Hindlimb muscle (tissue), 1 donor: ENCODE data around the gene ANO1. TPM values are rescaled to one million over a fixed set of nuclear protein-coding genes. Genes with fewer than 3 reads are reported as not detected.
"Not testable (repeated sequence)": the region's sequence is repeated elsewhere in the genome, so short reads cannot be mapped to it uniquely, and the experiment has no call there.

ENCODE experiments used
- DNase-seq: peaks from one replicate; pipeline ENCODE4 v3.0.0-alpha.2; 2013
- polyA plus RNA-seq: library from polyadenylated mRNA; unstranded; fragments of 120-200 nt; gene quantifications from one replicate; pipeline ENCODE4 v1.2.1, GENCODE V29; 2013; ENCODE audit not compliant: insufficient read length

The ANO1 gene
- polyA plus RNA-seq, 1 donor: 5.5 TPM

DNA sequence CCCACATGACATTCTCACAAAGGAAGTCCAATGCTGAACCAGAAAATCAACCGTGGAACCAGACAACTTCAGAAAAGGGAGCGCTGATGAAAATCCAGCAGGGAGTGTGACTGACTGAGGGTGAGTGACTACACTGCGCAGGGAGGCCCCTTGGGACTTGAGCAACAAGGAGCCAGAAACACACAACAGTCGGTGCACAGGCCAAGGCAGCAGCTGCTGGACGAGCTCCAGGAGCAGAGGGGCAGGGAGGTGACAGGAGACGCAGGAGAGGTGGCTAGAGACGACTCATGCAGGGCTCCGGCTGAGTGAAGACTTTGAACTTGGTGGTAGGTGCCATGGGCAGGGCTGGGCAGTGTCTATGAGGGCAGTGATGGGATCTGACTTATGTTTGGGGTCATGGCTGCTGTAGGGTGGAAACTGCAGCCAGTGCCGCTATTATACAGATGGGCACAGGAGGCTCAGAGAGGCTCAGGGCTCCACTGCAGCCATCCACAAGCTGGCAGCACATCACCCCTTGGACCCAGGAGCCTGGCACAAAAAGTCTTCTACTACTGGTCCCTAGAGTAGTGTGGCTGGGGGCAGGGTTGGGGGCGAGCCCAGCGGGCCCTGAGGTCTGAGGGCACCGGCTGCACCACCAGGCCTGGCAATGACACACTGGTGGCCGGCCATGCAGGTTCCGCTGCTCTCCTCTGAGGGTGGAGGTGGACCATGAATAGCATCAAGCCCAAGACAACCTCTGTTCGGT, 114.7 kb downstream of the ANO1 start:
- no peak for DNase-seq

GRCh38 chr11:70193411-70194292, 115.5 kb downstream of the ANO1 start:
- no peak for DNase-seq

GRCh38 chr11:70194792-70195791, 117.0 kb downstream of the ANO1 start:
- DNase-seq: no peak

DNA sequence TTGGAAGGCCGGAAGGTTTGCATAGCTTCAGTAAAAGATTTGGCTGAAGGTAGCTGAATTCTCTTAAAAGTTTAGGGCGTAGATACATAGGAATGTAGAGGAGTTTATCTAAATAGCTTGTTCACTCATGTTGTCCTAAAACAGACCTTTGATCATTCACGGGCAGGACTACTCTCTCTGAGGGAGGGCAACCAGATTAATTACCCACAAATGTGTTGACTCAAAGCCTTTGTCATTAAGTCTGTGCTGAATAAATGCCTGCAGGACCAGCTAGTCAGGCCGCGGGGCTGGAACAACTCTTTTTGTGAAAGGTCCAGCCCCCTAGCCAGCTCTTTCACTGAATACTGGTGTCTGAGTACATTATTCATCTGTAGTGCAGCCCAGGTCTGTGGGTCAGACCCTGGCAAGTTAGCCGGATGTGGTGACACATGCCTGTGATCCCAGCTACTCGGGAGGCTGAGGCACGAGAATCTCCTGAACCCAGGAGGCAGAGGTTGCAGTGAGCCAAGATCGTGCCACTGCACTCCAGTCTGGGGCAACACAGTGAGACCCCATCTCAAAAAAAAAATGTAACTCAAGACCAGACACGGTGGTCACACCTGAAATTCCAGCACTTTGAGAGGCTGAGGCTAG, 122.2 kb downstream of the ANO1 start:
- no peak for DNase-seq

DNA sequence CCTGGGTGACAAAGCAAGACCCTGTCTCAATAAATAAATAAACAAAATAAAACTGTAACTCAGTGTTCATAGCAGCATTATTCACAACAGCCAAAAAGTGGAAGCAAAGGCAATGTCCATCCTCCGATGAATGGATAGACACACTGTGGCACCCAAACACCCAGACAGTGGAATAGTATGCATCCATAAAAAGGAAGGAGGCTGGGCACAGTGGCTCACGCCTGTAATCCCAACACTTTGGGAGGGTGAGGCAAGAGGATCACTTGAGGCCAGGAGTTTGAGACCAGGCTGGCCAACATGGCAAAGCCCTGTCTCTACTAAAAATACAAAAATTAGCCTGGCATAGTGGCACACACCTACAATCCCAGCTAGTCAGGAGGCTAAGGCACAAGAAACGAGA, 122.9 kb downstream of the ANO1 start:
- DNase-seq: not testable (repeated sequence)

DNA sequence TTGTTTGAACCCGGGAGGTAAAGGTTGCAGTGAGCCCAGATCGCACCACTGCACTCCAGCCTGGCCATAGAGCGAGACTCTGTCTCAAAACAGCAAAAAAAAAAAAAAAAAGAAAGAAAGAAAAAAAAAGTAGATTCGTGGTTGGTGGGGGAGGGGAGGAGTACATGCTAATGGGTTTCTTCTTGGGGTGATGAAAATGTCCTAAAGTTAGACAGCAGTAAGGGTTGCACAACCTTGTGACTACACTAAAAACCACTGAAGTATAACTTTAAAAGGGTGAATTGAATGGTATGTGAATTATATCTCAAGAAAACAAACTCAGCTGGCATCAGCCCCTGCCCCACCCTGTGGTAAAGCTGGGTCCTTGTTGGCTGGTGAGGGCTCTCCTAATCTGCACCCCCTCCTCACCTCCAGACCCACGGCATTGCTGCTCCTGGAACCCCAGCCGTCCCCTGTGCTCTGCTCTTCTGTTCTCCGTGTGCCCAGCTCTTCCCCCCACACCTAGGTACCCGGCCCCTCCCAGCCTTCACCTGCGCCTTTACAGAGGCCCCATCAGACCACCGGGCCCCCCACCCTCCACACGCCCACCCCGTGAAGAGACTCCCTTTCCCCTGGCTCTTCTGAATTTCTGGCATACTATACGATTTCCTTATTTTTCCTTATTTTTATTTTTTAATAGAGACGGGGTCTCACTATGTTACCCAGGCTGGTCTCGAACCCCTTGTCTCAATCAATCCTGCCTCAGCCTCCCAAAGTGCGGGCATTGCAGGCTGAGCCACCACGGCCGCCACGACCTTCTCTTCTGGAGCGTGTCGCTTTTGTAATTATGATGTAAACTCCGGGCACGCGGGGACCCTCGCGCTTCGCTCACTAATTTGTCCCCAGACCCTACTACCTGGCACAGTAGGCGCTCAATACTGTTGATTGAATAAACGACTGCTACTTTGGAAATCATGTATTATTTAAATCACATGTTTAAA, 124.1 kb downstream of the ANO1 start:
- DNase-seq: no peak

DNA sequence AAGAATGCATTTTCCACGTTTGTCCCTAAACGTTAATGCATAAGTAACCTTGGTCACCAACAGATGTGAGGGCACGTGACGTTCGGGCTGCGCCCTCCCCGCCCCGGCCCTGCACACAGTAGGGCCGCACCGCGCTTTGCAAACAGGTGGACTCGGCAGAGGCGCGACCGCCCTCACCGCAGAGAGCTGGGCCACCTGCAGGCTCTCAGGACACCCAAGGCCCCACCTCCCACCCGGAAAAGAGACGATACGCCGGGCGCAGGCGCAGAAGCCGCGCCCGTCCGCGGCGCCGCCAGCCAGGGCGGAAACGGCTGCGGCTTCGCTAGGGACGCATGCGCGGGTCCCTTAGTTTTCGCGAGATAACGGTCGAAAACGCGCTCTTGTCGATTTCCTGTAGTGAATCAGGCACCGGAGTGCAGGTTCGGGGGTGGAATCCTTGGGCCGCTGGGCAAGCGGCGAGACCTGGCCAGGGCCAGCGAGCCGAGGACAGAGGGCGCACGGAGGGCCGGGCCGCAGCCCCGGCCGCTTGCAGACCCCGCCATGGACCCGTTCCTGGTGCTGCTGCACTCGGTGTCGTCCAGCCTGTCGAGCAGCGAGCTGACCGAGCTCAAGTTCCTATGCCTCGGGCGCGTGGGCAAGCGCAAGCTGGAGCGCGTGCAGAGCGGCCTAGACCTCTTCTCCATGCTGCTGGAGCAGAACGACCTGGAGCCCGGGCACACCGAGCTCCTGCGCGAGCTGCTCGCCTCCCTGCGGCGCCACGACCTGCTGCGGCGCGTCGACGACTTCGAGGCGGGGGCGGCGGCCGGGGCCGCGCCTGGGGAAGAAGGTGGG, 125.0 kb downstream of the ANO1 start, which contains the start of gene FADD:
Gene FADD (plus strand): TSS at position 377 of the 831 bp plus-strand sequence. CDS start 164 bp downstream, at position 541.
- peak; percentile 94 for DNase-seq

GRCh38 chr11:70203751-70204465, 125.8 kb downstream of the ANO1 start:
- peak; percentile 47 for DNase-seq

GRCh38 chr11:70204466-70204799, 126.3 kb downstream of the ANO1 start:
- DNase-seq: no peak

DNA sequence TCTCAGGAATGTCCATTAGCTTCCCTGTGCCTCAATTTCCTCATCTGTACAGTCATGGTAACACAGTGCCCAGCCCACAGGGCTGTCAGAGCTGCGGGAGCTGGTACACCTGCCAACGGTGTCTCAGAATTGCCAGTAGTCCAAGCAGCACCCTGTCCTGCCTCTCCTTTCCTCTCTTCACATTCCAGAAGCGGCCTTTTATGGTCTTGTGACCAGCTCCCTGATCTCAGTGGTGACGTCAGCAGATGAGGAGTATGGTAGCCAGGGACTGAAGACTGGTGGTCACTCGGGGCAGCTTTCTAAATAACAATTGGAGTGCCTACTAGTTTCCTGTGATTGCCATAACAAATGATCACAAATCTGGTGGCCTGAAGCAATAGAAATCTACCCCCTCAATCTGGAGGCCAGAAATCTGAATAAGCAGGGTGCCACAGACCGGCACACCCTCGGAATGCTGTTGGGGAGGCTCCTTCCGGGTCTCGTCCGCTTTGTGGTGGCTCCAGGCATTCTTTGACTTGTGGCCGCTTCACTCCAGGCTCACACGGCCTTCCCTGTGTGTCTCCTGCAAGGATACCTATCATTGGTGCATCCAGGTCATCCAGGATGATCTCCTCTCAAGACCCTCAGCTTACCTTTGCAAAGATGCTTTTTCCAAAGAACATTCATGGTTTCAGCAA, 127.1 kb downstream of the ANO1 start:
- no peak for DNase-seq

GRCh38 chr11:70205766-70206165, 127.6 kb downstream of the ANO1 start:
- no peak for DNase-seq

GRCh38 chr11:70206226-70206981, 128.3 kb downstream of the ANO1 start:
- no peak for DNase-seq

- no peak for DNase-seq
Observed at GRCh38 chr11:70206982-70207376, 128.9 kb downstream of the ANO1 start.

DNA sequence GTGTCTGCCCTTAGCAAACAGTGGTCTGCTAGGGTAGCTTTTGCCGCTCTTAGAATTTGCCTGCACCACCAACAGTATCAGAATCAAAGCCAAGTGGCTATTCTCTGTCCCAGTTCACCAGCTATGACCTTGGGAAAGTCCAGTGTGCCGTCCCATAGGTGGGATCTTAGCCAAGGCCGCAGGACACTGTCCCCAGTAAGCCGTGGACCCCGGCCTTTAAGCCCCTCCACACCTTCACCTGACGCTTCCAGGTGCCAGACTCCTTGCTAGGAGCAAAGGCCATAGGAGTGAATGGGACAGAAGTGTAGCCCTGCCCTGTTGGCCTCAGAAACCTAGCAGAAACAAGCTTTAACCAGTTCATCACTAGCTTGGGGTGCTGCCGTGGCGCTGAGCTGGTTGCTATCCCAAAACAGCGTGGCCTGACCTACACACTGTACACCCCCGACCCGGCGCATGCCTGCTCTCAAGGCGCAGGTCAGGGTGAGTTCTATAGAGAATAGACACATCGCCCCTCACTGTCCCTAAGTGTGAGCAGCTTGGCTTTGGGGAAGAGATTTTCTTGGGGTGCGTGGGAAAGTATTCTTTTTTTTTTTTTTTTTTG, 129.5 kb downstream of the ANO1 start:
- no peak for DNase-seq

GRCh38 chr11:70209391-70209912, 131.3 kb downstream of the ANO1 start:
- no peak for DNase-seq

GRCh38 chr11:70210051-70210501, 132.0 kb downstream of the ANO1 start:
- DNase-seq: no peak

DNA sequence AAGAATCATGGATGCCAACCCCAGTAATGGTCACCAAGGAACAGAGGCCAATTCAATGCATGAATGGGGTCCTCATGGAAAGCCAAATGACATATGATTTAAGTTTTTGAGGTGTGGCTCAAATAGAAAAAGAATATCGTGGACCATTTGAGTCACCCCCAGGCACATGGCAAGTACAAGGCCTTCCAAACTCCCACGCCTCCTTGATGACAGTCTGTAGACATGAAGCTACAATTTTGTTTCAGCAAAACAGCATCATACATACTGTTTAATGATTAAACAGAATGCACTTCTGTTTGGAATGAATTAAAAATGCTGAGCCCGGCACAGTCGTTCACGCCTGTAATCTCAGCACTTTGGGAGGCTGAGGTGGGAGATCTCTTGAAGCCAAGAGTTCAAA, 132.4 kb downstream of the ANO1 start:
- no peak for DNase-seq
